Measurements from ENCODE around the gene ECSIT.

GRCh38 chr19:11496391-11497163, 32.4 kb downstream of the ECSIT start:
- TF ChIP-seq CTCF (IDR thresholded peaks at IDR 0.05) (peak; percentile 87), SIN3A (IDR thresholded peaks at IDR 0.05; ENCODE audit: borderline replicate concordance, insufficient read depth, low read depth, low read length) (no peak), POLR2AphosphoS5 (IDR thresholded peaks at IDR 0.05; ENCODE audit: low read depth, low read length) (no peak), REST (IDR thresholded peaks at IDR 0.05; ENCODE audit: insufficient read depth in 1 of 2, low read depth in 2 of 2, low read length in 1 of 2) (no peak), TCF7L2 (IDR thresholded peaks at IDR 0.05; ENCODE audit: low read depth, low read length) (no peak)
